Prostate gland (tissue), 2 donors: ENCODE results near the gene ADGRL3. TPM values are rescaled to one million over a fixed set of nuclear protein-coding genes. Genes with fewer than 3 reads are reported as not detected.

ENCODE experiments used
- DNase-seq: peaks from one replicate; pipeline ENCODE4 v3.0.0-alpha.2; 2019; ENCODE audit warnings: low spot score
- H3K27ac ChIP-seq, 2 donors: fragments of 200-600 bp; sonication (generic); 2 replicates each; pipeline ENCODE4 v1.5.1; 2017 to 2019
- H3K27me3 ChIP-seq: fragments of 200-600 bp; sonication (generic); replicated peaks from 2 replicates; pipeline ENCODE4 v1.5.1; 2019; ENCODE audit not compliant: insufficient read depth
- H3K36me3 ChIP-seq, 2 donors: fragments of 200-600 bp; sonication (generic); 1 replicate in 1 of 2; 2 replicates in 1 of 2; pipeline versions ENCODE4 v1.5.1 to v1.8.1; 2017 to 2019
- H3K4me1 ChIP-seq: fragments of 200-600 bp; sonication (generic); replicated peaks from 2 replicates; pipeline ENCODE4 v1.5.1; 2019
- H3K4me3 ChIP-seq, 2 donors: fragments of 200-600 bp; sonication (generic); 2 replicates each; pipeline ENCODE4 v1.5.1; 2017 to 2019
- H3K9me3 ChIP-seq: fragments of 200-600 bp; sonication (generic); 2 replicates; pipeline ENCODE4 v1.5.1; 2017
- POLR2A ChIP-seq: fragments of 450-650 bp; IDR thresholded peaks from one replicate; pipeline ENCODE4 v1.6.1; 2016; ENCODE audit warnings: antibody characterized with exemption, mild to moderate bottlenecking
- POLR2AphosphoS5 ChIP-seq: sonication (generic); formaldehyde crosslinking; IDR thresholded peaks from one replicate; pipeline ENCODE4 v1.6.1; 2017; ENCODE audit warnings: antibody characterized with exemption
- WGBS: methylation state at CpG from one replicate; pipeline ENCODE4 v1.1.5; 2018; 5-methylcytosine and 5-hydroxymethylcytosine counted together
- intact Hi-C: fragments of 100-400 bp; cut with DNase I; formaldehyde crosslinking; loops from one replicate; pipeline ENCODE4 v1.14.2; 2022
- total RNA-seq, 2 donors: library from RNA; depleted of rRNA; stranded (reverse); fragments of >200 nt; gene quantifications; one replicate each; pipeline ENCODE4 v1.1.0, GENCODE V29; 2016
- TF ChIP-seq, protein P1 (sequence below), 4 experiments: fragments of 200-600 bp in 2 of 4; fragments of 450-650 bp in 2 of 4; sonication (generic) in 2 of 4; IDR thresholded peaks; 1 replicate in 3 of 4; 2 replicates in 1 of 4; pipeline ENCODE4 v1.5.1; 2016 to 2019; ENCODE audit warnings: antibody characterized with exemption in 4 of 4, mild to moderate bottlenecking in 2 of 4, moderate library complexity in 2 of 4

ADGRL3 gene
- total RNA-seq, 2 donors from 2014 or later, result 1.7 to 23.5 TPM

DNA sequence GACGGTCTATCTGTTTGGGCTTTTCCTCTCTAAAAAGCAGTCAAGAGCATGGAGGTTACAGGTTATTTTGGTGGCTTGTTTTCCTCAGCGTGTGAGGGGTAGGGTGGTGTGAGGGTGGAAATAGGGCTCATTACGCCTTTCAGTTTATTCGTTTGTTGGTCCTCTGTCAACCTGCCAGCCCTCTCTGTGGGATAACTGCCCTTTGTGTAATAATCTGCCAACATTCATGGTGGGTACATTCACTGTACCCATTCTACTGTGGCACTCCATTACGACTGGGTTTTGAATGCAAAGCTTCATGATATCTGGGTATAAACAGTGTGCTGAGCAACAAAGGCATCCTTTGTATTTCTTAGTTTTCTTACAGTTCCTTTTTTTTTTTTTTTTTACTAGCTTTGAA lies 136.4 kb downstream of the ADGRL3 start:
- whole genome bisulfite sequencing, result 75% methylated on average over 5 of the region's 5 CpGs
- Histone ChIP-seq H3K4me3 (no peak overlapping the region), H3K27ac (no peak overlapping the region), H3K9me3 (no peaks in the 10 kb centered on the region), H3K36me3 (no peaks in the 10 kb centered on the region), H3K4me1 (no peaks in the 10 kb centered on the region), H3K27me3 (no peaks in the 10 kb centered on the region)
- TF ChIP-seq, protein P1, sequence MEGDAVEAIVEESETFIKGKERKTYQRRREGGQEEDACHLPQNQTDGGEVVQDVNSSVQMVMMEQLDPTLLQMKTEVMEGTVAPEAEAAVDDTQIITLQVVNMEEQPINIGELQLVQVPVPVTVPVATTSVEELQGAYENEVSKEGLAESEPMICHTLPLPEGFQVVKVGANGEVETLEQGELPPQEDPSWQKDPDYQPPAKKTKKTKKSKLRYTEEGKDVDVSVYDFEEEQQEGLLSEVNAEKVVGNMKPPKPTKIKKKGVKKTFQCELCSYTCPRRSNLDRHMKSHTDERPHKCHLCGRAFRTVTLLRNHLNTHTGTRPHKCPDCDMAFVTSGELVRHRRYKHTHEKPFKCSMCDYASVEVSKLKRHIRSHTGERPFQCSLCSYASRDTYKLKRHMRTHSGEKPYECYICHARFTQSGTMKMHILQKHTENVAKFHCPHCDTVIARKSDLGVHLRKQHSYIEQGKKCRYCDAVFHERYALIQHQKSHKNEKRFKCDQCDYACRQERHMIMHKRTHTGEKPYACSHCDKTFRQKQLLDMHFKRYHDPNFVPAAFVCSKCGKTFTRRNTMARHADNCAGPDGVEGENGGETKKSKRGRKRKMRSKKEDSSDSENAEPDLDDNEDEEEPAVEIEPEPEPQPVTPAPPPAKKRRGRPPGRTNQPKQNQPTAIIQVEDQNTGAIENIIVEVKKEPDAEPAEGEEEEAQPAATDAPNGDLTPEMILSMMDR (IDR thresholded peaks at IDR 0.05), result no peak
- no peak for TF ChIP-seq POLR2AphosphoS5
- TF ChIP-seq POLR2A, result no peak
- intact Hi-C loops, result no loop called here
- DNase-seq, result no peak

DNA sequence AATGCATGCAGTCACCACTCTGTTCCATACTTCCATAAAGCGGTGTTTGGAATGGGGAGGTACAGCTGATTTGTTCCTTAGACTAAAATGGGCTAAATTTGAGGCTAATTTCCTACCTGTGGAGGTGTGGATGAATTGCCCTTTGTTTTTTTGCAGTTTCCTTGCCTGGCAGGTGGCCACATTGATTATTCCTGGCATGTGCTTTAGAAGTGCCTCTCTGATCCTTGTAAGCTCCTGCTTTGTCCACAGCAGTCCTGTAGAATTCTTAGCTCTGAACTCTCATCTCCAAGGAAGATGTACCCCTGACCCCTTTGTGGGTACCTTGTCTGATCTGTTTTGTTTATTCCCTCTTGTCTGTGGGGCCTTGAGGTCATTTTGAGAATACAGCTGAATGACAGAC lies 136.8 kb downstream of the ADGRL3 start:
- TF ChIP-seq POLR2AphosphoS5, result no peak
- no peak for TF ChIP-seq POLR2A
- TF ChIP-seq, protein P1 (IDR thresholded peaks at IDR 0.05), result no peak
- Histone ChIP-seq H3K4me3 (no peak overlapping the region), H3K9me3 (no peaks in the 10 kb centered on the region), H3K27me3 (no peaks in the 10 kb centered on the region), H3K36me3 (no peaks in the 10 kb centered on the region), H3K27ac (no peak overlapping the region), H3K4me1 (no peaks in the 10 kb centered on the region)
- WGBS, result 81% methylated on average over 1 of the region's 1 CpG
- no peak for DNase-seq
- intact Hi-C loops, result no loop called here

DNA sequence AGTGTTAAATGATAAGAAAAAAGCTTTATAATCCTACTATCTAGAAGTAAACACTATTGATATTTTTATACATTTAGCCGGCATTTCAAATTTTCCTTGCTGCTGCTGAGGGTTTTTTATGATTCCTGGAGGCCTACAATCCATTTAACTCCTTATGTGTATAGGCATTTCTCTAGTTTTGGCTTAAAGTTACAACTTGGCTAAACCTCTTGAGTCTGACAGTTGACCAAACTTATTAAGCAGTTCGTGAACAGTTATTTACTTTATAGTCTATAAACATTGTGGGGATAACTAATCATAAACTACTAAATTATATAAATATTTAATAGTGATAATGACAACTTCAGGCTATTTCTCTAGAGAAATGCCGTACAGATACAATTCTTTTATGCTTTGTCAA lies 141.9 kb downstream of the ADGRL3 start:
- Histone ChIP-seq H3K9me3 (no peaks in the 10 kb centered on the region), H3K4me1 (no peaks in the 10 kb centered on the region), H3K4me3 (no peak overlapping the region), H3K27me3 (no peaks in the 10 kb centered on the region), H3K36me3 (no peaks in the 10 kb centered on the region), H3K27ac (no peak overlapping the region)
- TF ChIP-seq, protein P1 (IDR thresholded peaks at IDR 0.05), result no peak
- TF ChIP-seq POLR2AphosphoS5 (no peak), POLR2A (no peak)
- DNase-seq, result no peak
- intact Hi-C loops, result no loop called here
- 47% methylated on average over 3 of the region's 3 CpGs for WGBS

DNA sequence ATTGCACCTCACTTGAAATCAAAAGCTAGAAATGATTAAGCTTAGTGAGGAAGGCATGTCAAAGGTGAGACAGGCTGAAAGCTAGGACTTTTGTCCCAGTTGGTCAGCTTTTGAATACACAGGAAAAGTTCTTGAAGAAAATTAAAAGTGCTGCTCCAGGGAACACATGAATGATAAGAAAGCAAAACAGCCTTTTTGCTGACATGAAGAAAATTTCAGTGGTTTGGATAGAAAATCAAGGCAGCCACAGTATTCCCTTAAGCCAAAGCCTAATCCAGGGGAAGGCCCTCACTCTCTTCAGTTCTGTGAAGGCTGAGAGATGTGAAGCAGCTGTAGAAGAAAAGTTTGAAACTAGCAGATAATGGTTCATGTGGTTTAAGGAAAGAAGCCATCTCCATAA lies 150.8 kb downstream of the ADGRL3 start:
- Histone ChIP-seq H3K9me3 (no peaks in the 10 kb centered on the region), H3K36me3 (no peaks in the 10 kb centered on the region), H3K4me1 (no peaks in the 10 kb centered on the region), H3K4me3 (no peak overlapping the region), H3K27me3 (no peaks in the 10 kb centered on the region), H3K27ac (no peak overlapping the region)
- TF ChIP-seq, protein P1 (IDR thresholded peaks at IDR 0.05), result no peak
- no peak for TF ChIP-seq POLR2A
- TF ChIP-seq POLR2AphosphoS5, result no peak
- no peak for DNase-seq
- intact Hi-C loops, result no loop called here

DNA sequence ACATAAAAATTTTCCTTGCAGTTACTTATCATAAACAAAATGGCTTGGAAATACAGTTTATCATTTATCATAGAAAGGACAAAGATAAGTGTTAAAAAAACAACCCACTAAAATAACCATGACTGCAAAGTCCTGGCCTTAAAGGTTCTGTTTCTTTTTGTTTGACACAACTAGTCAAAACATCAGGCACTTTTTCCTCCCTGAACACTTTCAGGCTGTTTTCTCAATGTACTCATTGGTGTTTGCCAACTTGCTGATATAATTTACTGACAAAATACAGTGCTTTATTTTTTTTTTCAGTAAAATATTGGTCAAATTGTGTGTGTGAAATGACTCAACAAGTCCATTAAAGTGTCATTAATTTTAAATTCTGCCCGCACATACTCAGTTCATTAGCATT lies 156.6 kb downstream of the ADGRL3 start:
- H3K9me3 ChIP-seq, result no peaks in the 10 kb centered on the region
- H3K27ac ChIP-seq, result no peak overlapping the region
- H3K4me3 ChIP-seq, result no peak overlapping the region
- intact Hi-C loops, result no loop called here
- TF ChIP-seq, protein P1 (IDR thresholded peaks at IDR 0.05), result no peak
- no peak for TF ChIP-seq POLR2A
- no peak for TF ChIP-seq POLR2AphosphoS5
- 67% methylated on average over 1 of the region's 1 CpG for WGBS
- DNase-seq, result no peak
- H3K27me3 ChIP-seq, result no peaks in the 10 kb centered on the region
- H3K36me3 ChIP-seq, result no peaks in the 10 kb centered on the region
- no peaks in the 10 kb centered on the region for H3K4me1 ChIP-seq
